H7 (cell line): ENCODE data around the gene TBC1D19. TPM values are rescaled to one million over a fixed set of nuclear protein-coding genes. Genes with fewer than 3 reads are reported as not detected.
A peak's percentile ranks its signal among the peaks of the same experiment; 100 is the strongest.

Source experiments
- DNase-seq: peaks from one replicate; pipeline ENCODE4 v3.0.0; 2012
- H3K27me3 ChIP-seq: 2 replicates; pipeline ENCODE4 v1.6.0; 2011; ENCODE audit warnings: mild to moderate bottlenecking, low read length; ENCODE audit not compliant: control insufficient read depth, insufficient read depth
- H3K36me3 ChIP-seq: replicated peaks from 2 replicates; pipeline ENCODE4 v1.5.1; 2011; ENCODE audit warnings: low read length; ENCODE audit not compliant: control insufficient read depth, insufficient read depth
- H3K4me3 ChIP-seq: 2 replicates; pipeline ENCODE4 v1.5.1; 2011; ENCODE audit warnings: low read depth, mild to moderate bottlenecking, control low read depth, low read length, moderate library complexity; ENCODE audit not compliant: insufficient read depth
- total RNA-seq: library from RNA; depleted of rRNA; stranded (reverse); fragments of >200 nt; shearing (Covaris generic); gene quantifications from 2 replicates; pipeline ENCODE4 v1.2.3, GENCODE V29; 2014

Gene TBC1D19
- total RNA-seq, 1 experiment from 2014 or later, result 3.7 TPM

DNA sequence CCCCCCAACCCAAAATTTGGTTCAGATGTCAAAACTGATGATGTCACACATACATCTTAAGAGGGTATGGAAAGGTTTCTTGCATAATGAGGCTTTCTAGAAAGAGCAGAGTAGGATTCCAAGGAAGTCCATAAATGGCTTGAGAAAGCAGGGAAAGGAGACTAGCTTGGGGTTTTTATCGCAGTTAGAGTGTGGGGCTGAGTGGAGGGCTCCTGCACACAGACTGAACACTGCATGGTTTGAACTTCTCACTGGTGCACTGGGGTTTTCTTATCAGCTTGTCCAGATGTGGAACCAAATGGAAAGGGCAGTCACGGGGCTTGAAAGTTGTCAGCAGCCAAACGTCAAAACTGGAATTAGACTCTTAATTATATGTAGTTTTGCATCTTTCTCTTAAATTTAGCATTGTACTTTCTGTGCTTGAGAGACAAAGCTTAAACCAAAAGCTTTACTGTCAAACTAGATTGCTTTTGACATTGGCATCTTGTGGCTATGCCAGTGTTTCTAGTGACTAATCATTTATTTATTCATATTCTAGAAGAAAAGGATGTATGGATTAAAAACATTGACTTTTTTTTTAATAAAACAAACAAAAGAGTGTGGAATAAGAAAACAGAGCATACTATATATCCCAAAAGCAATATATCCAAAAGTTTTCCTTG lies 198.4 kb downstream of the TBC1D19 start:
- no peak for DNase-seq
- H3K36me3 ChIP-seq, result no peaks in the 10 kb centered on the region
- H3K4me3 ChIP-seq, result no peak overlapping the region
- no peaks in the 10 kb centered on the region for H3K27me3 ChIP-seq

DNA sequence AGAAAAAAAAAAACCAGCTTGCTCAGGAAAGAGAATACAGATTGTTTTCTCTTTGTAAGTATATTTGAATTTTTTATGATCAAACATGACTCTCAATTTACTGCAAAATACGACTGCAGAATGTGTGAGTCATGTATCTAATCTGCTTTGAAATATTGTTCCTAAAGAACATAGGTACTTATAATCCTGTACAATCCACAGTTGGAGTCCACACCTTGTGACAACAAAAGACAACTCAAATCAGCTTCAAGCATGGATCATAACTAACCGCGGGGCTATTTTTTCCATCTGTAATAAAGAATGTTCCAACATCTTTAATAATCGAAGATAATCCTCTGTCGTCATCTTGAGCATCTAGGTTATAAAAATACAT lies 198.9 kb downstream of the TBC1D19 start:
- Histone ChIP-seq H3K4me3 (no peak overlapping the region), H3K36me3 (no peaks in the 10 kb centered on the region), H3K27me3 (no peaks in the 10 kb centered on the region)
- no peak for DNase-seq

GRCh38 chr4:26784207-26784865 lies 200.5 kb downstream of the TBC1D19 start:
- no peak for DNase-seq
- no peaks in the 10 kb centered on the region for H3K36me3 ChIP-seq
- no peaks in the 10 kb centered on the region for H3K27me3 ChIP-seq
- H3K4me3 ChIP-seq, result no peak overlapping the region

DNA sequence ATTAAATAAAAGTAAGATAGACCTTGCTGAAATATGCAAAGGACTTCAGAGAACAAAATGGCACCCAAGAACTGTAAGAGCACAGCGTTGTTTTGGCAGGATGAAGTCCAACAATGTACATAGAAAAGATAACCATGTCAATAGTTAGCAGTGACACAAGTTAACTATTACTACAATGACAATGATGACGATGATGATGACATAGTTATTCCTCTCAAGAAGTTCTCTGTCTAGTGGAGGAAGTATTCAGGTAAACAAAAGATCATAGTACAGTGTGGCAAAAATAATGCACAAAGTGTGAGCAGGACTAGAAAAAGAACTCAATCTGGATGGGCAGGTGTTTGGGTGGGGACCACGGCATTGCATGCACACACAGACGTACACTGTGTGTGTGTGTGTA lies 201.4 kb downstream of the TBC1D19 start:
- no peak for DNase-seq
- H3K4me3 ChIP-seq, result no peak overlapping the region
- H3K27me3 ChIP-seq, result no peaks in the 10 kb centered on the region
- H3K36me3 ChIP-seq, result no peaks in the 10 kb centered on the region

GRCh38 chr4:26785810-26786209 lies 201.9 kb downstream of the TBC1D19 start:
- Histone ChIP-seq H3K4me3 (no peak overlapping the region), H3K36me3 (no peaks in the 10 kb centered on the region), H3K27me3 (no peaks in the 10 kb centered on the region)
- DNase-seq, result no peak

- no peaks in the 10 kb centered on the region for H3K27me3 ChIP-seq
- no peaks in the 10 kb centered on the region for H3K36me3 ChIP-seq
- DNase-seq, result no peak
- no peak overlapping the region for H3K4me3 ChIP-seq
Measured at GRCh38 chr4:26786916-26787315, 203.0 kb downstream of the TBC1D19 start.

GRCh38 chr4:26787461-26788340 lies 203.8 kb downstream of the TBC1D19 start:
- H3K4me3 ChIP-seq, result no peak overlapping the region
- DNase-seq, result peak; percentile 53
- no peaks in the 10 kb centered on the region for H3K27me3 ChIP-seq
- H3K36me3 ChIP-seq, result no peaks in the 10 kb centered on the region

DNA sequence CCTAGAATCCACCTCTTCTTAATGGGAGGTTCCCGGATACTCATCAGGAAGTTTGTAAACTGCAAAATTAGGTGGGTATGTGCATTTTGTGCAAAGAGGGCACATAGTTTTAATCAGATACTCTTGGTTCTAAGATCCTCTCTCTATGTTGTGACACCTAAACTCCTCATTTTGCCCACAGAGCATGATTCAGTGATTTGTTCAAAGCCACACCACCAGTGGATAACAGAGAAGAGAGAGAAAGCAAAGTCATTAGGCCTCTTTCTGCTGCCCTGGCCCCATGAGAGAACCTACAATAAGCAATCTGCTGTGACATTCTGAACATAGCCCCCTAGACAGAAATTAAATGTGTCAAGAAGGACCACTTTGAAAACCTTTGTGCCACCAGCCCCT lies 204.5 kb downstream of the TBC1D19 start:
- no peak overlapping the region for H3K4me3 ChIP-seq
- no peaks in the 10 kb centered on the region for H3K36me3 ChIP-seq
- H3K27me3 ChIP-seq, result no peaks in the 10 kb centered on the region
- no peak for DNase-seq

- no peak overlapping the region for H3K4me3 ChIP-seq
- no peaks in the 10 kb centered on the region for H3K36me3 ChIP-seq
- DNase-seq, result no peak
- H3K27me3 ChIP-seq, result no peaks in the 10 kb centered on the region
Measured at GRCh38 chr4:26789208-26789607, 205.3 kb downstream of the TBC1D19 start.

DNA sequence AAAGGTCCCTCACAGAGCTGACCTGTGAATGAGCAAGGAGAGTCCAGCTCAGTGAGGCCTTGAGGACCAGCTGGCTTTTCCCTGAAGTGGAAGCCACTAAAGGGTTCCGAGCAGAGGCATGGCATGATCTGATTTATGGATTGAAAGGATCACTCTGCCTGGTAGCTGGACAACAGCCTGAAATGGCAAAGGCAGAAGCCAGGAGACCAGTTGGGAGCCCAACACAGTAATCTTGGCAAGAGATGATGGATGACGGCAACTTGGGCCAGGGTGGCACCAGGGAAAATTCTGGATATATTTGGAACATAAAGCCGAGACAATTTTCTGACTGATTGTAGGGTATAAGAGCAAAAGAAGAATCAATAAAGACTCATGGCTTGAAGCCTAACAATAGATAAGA lies 207.5 kb downstream of the TBC1D19 start:
- no peak overlapping the region for H3K4me3 ChIP-seq
- no peaks in the 10 kb centered on the region for H3K36me3 ChIP-seq
- no peak for DNase-seq
- no peaks in the 10 kb centered on the region for H3K27me3 ChIP-seq

GRCh38 chr4:26792639-26793038 lies 208.8 kb downstream of the TBC1D19 start:
- no peak overlapping the region for H3K4me3 ChIP-seq
- H3K36me3 ChIP-seq, result no peaks in the 10 kb centered on the region
- DNase-seq, result no peak
- no peaks in the 10 kb centered on the region for H3K27me3 ChIP-seq

DNA sequence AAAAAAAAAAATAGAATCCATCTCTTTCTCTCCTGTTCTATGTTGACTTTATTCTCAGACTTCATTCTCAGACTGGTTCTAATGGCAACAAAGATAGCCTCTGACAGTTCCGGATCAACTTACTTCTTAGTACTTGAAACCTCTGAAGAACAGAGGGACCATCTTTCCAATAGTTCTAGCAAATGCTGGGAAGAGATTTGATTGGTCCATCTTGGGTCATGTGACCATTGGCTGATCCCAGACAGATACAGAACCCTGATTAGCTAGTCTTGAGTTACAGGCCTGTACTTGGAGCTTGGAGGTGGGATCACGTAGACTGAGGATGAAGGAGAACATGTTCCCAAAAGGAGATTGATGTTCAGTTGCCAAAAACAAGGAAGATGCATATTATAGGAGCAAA lies 209.9 kb downstream of the TBC1D19 start:
- Histone ChIP-seq H3K27me3 (no peaks in the 10 kb centered on the region), H3K36me3 (no peaks in the 10 kb centered on the region), H3K4me3 (no peak overlapping the region)
- DNase-seq, result no peak

DNA sequence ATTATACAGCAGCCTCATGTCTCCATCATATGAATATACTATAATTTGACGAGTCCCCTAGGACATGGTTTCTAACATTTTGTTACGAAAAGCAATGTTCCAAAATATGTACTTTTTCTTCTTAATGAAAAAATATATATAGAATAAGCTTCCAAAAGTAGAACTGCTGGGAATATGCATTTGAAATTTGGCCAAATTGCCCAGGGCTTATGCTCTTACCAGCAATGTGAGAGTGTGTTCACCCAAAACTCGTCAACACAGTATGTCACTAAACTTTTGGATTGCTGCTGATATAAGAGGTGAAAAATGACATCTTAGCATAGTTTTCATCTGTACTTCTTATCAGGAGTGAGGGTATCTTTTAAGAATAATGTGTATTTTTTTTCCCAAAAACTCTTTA lies 212.2 kb downstream of the TBC1D19 start:
- H3K4me3 ChIP-seq, result no peak overlapping the region
- H3K36me3 ChIP-seq, result no peaks in the 10 kb centered on the region
- H3K27me3 ChIP-seq, result no peaks in the 10 kb centered on the region
- no peak for DNase-seq

GRCh38 chr4:26802790-26803189 lies 218.9 kb downstream of the TBC1D19 start:
- H3K36me3 ChIP-seq, result no peaks in the 10 kb centered on the region
- DNase-seq, result no peak
- H3K27me3 ChIP-seq, result no peaks in the 10 kb centered on the region
- H3K4me3 ChIP-seq, result no peak overlapping the region
